GM18517 (cell line): ENCODE measurements around the gene FOXK1.
A peak's percentile ranks its signal among the peaks of the same experiment; 100 is the strongest.

Experiments
- ATAC-seq: cut with Tn5 transposase; IDR thresholded peaks from one replicate; pipeline ENCODE4 v1.9.1; 2021; ENCODE audit warnings: mild to moderate bottlenecking, moderate library complexity; ENCODE audit not compliant: unreplicated experiment

The FOXK1 gene

DNA sequence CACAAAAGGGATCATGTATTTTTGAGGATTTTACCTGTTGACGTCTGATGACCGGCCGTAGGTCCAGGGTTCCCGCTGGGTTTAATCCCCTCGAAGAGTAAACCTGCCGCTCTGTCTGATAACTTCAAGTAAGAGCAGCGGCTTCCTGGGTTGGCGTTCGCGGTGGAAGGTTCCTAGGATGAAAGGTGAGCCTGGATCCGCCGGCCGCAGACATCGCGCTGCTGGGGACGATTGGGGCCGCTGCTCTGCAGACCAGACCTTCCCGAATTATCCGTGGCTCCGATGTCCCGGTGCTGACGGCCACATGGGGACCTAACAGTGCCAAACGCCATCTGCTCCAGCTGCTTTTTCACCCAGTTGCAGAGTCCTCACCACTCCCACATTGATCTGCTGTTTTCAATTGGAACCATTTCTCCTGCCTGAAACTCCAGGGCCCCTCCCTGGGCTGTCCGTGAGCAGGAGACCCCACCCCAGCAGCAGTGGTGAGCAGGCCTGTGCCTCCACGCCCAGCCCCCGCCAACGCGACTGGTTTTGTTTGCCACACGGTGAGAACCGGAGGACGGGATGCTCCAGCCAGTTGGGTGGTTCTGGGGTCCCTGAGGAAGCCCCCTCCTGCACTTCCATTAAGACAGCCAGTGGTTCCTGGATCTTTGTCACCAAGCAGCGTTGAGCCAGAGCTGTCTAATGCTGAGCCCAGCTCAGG lies 81.1 kb downstream of the FOXK1 start:
- no peak for ATAC-seq

DNA sequence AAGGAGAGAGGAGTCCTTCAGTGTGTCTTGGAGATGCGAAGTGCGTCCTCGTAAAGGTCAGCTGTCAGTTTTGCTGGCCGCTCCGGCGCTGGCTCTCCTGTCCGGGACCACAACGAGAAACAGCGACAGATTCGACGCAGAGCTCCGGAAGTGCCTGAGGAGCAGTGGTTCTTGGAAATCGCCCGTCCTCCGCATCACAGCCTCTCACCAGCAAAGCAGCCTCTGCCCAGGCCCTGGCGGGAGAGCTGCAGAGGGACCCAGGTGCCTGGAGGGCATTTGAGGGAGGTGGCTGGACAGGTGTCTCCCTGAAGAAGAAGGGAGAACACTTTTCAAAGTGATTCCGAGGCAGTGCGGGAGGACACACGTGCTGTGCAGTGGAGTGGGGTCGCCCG lies 81.7 kb downstream of the FOXK1 start:
- no peak for ATAC-seq

DNA sequence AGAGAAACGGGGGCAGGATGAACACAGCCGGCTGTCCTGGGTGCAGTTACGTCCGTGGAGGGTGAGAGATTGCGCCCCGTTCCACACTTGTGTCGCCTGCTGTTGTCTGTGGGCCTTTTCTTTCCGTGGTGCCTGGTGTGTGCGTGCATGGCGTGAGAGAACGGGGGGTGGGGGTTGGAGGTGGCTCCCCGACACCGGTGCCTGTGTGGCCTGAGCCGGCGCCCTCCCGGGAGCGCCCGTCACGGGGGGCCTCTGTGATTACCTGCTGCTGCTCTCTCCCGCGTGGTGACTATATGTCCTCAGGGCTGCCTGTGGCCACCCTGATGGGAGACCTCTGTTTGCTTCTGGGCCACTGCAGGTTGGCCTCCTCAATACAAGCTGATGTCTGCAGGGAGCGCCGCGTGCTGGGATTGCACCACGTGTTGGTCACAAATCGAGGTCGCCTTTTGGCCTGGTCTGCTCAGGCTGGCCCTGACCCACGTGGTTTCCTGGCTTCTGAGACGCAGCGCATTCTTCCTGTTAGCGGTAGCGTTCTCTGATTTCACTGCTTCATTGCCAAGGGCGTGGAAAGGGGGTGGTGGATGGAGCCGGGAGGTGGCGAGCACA lies 82.4 kb downstream of the FOXK1 start:
- ATAC-seq, result no peak

DNA sequence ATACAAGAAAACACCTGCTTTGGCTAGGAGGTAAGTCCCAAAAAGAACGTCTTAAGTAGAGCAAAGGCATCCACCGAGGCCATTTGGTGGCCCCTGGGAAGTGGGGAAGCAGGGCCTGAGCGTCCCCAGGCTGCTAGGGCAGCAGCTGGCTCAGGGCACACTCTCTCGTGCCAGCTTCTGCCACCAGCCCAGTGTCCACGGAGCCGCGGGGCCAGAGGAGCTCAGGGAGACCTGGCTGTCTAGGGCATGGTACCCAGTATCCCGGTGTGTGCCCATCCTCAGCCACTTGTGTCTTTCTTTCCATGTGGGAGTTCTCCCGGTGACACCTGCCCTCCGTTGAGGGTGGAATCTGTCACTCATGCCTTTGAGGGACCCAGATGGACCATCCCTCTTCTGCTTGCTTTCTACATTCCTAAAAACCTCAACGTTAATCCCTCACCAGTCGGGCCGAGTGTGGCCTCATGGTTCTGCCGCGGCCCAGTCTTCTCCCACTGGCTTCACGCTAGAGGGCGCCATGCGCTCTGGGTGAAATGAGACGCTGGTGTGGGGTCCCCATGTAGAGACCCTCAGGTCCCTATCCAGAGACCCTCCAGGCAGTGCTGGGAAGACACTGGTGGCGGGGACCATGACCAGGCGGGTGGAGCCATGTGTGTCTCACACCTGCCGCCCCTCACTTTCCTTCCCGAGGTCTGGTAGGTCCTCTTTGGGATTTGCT lies 83.8 kb downstream of the FOXK1 start:
- ATAC-seq, result no peak

DNA sequence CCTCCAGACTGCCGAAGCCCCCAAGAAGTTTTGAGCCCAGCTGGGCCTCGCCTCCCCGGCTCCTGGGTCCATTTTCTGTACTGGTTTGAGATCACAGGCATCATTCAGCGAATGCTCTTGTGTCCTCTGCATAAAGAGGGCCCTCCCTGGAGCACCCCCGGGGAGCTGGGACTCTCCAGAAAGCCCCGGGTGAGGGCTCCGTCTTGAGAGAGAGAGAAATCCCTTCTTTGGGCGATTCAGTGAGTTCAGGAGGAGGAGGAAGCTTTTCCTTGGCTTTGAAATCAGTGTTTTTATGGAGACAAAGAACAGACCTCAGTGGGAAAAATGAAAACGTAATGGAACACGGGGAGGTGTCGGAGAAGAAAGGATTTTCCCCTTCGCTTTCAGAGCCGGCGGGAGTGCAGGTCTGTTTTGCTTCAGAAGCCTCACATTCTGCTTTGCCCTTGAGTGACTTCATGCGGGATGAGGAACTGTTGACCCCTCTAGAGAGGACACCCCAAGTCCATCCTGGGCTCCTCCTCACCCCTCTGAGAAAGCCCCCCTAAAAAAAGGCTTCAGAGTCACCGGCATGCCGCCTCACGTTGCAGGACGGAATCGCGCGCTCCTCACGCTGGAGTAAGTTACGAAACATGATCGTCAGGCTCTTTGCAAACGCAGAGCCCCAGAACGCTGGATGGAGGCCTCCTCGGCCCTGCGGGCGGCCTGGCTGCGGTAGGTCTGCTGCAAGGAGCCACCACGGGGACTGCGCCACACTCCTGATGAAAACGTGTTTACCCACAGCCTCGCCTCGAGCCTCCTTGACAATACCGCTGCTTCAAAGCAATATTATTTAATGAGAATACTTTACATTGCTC lies 84.8 kb downstream of the FOXK1 start:
- no peak for ATAC-seq

DNA sequence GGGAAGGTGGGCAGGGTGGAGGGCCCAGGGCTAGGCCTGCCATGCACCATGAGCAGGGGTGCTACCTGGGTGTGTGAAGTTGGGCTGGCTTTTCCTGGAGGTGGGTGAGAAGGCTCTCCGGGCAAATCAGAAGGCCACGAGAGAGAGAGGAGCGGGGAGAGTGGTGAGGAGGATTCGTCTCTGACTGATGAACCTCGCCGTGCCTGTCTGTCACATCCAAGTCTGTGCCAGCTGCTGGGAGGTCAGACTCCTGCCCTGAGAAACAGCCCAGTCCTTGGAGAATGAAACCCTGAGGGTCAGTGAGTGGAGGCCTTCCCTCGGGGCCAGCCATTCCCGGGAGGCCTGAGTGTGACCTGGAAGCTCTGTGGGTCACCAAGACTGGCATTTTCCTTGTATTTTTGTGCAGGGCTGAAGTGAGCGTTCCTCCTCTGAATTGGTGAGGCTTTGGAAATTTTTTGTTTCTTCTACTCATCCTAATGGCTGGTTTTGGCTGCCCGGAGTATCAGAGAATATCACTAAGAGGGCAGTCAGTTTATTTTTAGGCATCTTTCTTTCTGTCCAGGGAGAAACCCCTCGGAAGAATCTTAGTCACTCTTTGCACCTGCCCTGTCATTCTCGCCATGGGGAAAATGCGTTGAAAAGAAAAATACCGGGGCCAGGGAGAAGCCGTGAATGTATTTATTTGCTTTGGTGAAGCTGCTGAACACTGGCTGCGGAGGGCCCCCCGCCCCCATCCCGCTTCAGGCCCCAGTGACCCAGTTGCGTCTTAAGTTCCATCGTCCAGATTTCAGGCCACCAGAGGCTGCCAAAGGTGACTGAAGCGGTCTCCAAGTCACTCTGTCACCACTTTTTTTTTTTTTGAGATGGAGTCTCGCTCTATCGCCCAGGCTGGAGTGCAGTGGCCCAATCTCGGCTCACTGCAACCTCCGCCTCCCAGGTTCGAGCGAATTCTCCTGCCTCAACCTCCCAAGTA lies 86.8 kb downstream of the FOXK1 start:
- no peak for ATAC-seq

DNA sequence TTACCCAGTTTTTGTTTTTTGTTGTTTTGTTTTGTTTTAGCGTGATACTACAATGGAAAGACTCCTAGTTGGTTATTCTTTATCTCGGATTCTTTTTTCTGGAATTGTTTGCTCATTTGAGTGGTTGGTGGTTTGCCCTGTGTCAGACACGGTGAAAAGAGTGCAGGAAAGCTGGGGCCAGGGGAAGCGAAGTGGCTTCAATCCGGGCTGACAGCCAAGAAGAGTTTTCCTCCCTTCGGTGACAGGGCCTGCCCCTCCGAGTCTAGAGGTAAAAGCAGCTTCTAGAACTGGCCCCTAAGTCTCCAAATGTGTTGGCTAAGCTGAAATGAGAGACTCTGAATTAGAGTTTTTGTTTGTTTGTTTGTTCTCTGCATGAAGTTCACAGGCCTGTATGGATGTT lies 87.7 kb downstream of the FOXK1 start:
- no peak for ATAC-seq

DNA sequence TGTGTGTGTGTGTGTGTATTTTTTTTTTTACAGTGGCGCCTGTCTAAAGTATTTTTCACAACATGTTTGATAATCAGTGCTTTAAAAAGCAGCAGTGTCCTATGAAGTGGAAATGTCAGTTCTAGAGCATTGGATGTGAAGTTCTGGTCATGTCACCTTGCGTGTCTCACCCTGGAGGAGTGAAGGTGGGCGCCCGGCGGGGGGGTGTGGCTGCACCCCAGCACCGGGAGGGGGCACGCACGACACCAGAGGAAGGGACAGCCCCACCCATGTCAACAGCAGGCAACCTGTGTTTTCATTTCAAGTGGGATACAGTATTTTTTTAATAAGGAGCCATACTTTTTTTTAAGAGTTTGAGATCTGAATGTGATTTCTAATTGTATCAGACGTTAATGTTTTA lies 88.8 kb downstream of the FOXK1 start:
- no peak for ATAC-seq

DNA sequence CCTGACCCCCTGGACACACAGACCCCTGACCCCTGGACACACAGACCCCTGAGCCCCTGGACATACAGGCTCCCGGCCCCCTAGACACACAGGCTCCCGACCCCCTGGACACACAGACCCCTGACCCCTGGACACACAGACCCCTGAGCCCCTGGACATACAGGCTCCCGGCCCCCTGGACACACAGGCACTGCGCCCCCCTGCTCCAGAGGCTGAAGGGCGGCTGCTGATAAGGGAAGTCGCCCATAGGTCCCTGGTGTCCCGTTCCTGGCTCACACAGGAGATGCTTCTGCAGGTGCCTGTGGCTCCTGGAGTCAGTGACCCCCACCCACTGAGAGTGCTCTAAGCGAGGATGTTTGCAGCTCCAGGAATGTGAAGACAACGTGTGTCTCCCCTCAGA lies 89.6 kb downstream of the FOXK1 start:
- ATAC-seq, result no peak

DNA sequence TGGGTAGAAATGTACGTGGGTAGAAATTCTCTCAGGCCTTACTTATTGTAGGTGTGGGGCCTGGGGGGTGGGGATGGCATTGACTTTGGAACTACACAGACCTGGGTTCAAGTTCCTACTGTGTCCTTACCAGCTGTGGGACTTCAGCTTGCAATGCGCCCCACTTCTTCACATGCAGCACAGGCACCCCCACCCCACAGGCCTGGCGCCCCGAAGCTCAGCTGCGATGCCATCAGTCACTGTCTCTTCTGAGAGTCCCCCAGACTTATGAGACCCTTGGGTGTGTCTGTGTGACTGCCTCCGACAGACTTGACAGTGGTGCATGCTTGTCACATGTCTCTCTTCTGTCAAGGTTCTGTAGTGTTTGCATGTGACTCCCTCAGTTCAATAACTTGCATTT lies 90.2 kb downstream of the FOXK1 start:
- ATAC-seq, result no peak

DNA sequence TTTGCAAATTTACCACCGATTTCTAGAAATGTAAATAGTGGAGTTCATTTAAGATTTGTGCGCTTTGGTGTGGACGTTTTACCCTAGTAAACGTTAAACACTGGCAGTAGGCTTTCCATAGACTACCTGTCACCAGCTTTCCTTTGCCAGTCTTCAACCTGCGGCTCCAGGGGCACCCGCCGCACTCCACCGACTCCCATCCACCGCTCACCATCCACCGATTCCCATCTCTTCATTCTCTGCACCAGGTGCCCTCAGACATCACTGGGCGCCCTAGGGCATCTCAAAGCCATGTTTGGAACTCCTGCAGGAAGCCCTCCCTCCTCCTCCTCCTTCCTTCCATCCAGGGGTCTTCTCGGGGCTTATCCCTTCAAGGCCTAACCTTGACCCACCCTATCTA lies 91.9 kb downstream of the FOXK1 start:
- ATAC-seq, result no peak

DNA sequence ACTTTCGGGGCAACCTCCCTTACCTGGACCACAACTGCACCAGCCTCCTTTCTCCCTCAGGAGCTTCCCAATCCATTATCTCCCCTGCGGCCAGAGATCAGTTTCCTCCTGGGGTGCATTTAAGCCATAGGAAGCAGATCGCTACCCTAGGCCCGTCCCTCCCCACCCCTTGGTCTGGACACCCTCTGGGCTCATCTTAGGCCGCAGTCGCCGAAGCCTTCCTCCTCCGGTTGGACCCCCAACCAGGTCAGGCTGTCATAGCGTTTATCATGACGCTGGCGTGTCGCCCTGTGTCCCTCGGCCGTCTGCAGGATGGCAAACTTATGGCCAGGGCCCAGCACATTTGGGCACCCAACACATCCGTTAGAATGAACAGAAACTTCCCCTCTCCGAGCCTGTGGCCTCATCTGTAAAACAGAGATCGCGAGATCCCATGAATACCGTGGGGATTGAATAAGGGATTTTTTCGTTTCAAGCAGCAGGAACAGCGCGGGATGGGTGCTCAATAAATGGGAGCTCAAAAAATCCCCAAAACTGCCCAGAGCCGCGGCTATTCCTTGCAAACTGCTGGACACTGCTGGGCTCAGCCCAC lies 92.7 kb downstream of the FOXK1 start:
- ATAC-seq, result peak; percentile 49

DNA sequence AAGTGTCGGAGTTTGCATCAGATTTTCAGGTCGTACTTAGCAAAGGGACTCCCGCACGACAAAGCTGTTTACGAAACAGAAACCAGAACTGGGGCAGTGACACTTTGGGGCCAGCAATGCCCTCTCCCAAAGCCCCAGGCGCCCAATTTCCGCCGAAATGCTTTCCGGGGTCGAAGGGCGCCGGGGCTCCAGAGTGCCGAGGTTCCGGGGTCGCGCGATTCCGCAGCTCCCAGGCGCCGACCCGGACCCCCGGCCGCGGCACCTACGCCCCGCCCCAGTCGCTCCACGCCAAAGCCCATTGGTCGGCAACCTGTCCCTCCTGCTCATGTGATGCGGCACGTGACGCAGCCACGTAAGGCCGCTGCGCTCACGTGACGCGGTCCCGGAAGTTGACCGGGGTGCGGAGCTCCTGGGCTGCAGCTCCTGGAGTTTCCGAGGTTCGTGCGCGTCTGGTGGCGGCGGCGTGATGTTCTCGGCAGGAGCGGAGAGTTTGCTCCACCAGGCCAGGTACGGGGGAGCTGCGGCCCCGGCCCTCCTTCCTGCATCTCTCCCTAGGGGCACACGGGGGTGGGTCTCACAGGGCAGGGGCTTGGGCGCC lies 93.3 kb downstream of the FOXK1 start, which contains the start of gene AP5Z1:
Gene AP5Z1, plus strand, starts transcription at position 374 of the 598 bp plus-strand sequence. Its CDS starts 93 bp downstream, at position 467.
- ATAC-seq, result peak; percentile 77

DNA sequence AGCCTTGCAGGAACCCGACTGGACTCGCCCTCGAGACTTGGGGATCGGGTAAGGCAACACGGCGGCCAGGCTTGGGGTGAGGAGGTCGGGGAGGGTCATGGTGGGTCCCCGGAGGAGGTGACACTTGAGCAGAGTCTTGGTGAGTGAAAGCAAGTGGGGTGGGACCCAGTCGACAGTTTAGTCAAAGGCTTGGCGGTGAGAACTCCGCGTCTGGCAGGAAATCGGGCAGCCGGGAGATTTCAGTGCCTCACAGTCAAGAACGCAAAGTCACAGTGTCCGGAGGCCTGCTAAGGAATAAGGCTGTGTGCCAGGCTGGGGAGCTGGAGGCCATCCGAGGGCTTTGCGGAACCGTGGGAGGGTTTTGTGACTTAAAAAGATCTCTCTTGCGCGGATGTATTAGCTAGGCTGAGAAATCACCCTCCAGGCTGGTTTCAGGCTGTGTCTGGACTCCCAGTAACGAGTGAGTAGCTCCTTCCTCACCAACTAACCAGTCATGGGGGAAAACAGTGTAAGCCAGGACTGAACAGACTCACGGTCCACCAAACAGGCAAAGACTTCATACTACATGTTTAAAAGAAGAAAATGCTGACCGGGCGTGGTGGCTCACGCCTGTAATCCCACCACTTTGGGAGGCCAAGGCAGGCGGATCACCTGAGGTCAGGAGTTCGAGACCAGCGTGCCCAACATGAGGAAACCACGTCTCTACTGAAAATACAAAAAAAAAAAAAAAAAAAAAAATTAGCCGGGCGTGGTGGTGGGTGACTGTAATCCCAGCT lies 93.9 kb downstream of the FOXK1 start:
- ATAC-seq, result peak; percentile 18

DNA sequence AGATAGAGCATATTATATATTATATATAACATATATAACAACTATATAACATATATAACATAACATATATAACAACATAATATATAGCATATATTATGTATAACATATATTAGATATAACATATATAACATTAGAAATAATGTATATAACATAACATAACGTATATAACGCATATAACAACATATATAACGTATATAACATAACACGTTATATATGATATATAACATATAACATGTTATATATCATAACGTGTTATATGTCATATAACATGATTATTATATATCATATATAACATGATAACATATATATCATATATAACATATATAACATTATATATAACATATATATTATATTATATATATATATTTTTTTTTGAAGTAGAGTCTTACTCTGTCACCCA lies 97.0 kb downstream of the FOXK1 start:
- ATAC-seq, result no peak

DNA sequence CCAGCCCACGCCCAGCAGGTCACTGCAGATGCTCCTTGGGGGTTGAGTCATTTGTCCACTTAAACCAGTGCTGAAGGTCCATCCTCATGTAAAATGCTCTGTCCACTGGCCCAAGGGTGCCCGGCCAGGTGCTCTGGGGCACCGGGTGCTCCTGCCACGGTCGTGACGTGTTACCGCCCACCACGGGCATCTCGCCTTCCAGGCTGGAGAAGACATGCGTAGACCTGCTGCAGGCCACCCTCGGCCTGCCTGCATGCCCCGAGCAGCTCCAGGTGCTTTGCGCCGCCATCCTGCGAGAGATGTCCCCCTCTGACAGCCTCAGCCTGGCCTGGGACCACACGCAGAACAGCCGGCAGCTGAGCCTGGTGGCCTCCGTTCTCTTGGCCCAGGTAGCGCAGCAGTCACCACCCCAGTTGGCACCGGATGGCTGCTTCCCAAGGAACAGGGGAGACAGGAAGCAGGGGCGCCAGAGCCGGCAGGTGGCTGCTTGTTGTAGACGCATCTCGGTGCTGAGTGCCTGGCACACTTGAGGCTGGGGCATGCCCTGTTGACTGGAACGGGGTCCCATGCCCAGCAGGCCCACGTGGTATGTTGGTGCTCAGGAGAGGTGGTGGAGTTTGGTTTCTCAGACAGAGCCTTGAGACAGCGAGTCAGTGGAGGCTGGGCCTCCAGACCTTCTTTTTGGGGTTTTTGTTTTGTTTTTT lies 99.4 kb downstream of the FOXK1 start:
- no peak for ATAC-seq

DNA sequence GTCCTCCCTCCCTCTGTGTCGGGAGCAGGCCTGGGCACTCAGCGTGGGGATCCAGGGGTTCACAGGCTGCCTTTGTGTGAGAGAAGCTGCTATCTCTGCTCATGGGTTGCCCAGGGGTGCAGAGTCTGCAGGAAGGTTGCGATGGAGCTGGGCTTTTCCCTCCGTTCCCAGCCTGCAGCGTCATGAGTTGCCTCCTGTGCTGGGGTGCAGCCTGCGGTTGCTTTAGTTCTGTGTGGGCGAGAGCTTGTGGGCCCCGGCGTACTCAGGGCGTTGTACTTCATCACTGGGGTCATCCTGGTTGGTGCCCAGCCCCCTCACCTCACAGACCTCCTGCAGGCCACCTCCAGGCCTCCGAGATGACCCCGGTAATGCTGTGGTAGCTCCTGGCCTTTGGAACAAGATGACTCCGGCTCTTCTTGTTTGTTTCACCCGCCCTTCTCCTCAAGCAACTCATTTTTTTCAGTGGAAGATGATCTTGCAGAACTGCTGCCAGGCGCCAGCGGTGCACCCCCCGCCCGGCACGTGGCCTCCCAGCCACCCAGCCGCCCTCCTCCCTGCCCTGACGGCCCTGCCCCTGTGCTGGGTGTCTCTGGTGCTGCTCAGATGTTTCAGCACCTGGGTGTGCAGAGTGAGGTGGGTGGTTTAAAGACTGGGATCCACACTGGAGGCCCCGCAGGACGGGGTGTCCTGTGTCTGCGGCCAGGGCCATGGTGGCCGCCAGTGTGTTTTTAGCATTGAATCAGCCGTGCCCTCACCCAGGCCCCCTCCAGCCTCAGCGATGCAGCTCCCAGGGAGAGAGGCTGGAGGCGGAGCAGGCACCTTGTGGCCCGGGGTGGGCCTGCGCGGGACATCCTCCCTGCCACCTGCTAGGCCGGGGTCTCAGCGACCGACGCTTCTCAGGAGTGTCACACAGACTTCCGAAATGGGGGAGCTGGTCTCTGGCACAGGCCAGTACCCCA lies 100.5 kb downstream of the FOXK1 start:
- no peak for ATAC-seq
